Hepatocyte (in vitro differentiated cells): ENCODE measurements around the gene SUPT4H1.

ENCODE experiments used
- CTCF ChIP-seq: fragments of 200-600 bp; sonication (generic); IDR thresholded peaks from 2 replicates; pipeline ENCODE4 v1.5.1; 2016; ENCODE audit warnings: antibody characterized with exemption, mild to moderate bottlenecking; ENCODE audit not compliant: poor library complexity
- EZH2 ChIP-seq: fragments of 200-600 bp; sonication (generic); IDR thresholded peaks from 2 replicates; pipeline ENCODE4 v1.6.1; 2016; ENCODE audit warnings: antibody characterized with exemption, mild to moderate bottlenecking, borderline replicate concordance
- EZH2phosphoT487 ChIP-seq: fragments of 200-600 bp; sonication (generic); IDR thresholded peaks from one replicate; pipeline ENCODE4 v1.6.1; 2018; ENCODE audit warnings: antibody characterized with exemption, mild to moderate bottlenecking, low read depth, moderate library complexity; ENCODE audit not compliant: unreplicated experiment, severe bottlenecking

GRCh38 chr17:58331815-58332777 is 19.9 kb downstream of the SUPT4H1 start:
- TF ChIP-seq CTCF (no peak), EZH2 (no peak), EZH2phosphoT487 (no peak)
